HCT116 (cell line): ENCODE results near the gene BTC. TPM values are rescaled to one million over a fixed set of nuclear protein-coding genes. Genes with fewer than 3 reads are reported as not detected.

Experiments
- ATAC-seq: fragments of 200-7000 bp; cut with Tn5 transposase; 2 replicates; pipeline ENCODE4 v1.9.1; 2020; ENCODE audit warnings: mild to moderate bottlenecking, moderate library complexity
- BruUV-seq: library from RNA; stranded (reverse); fragments of 400-500 nt; replicated peaks from 2 replicates; lab custom pipeline; 2021; lab: Mats Ljungman, UMichigan
- CTCF ChIA-PET: fragments of 300-600 bp; sonication (Branson Sonifier 250); formaldehyde crosslinking; loops from one replicate; lab custom pipeline; 2021; ENCODE audit warnings: antibody characterized with exemption; lab: Charles Lee
- POLR2A ChIA-PET: fragments of 300-600, 350-600 bp; sonication (Branson Sonifier 250); formaldehyde crosslinking; loops from one replicate; lab custom pipeline; 2021; ENCODE audit warnings: antibody characterized with exemption; lab: Charles Lee
- RAD21 ChIA-PET, 2 experiments: fragments of 300-600 bp; sonication (Branson Sonifier 250); formaldehyde crosslinking; loops; one replicate each; lab custom pipeline; 2023; ENCODE audit warnings: low total read pairs in 2 of 2; ENCODE audit not compliant: uncharacterized antibody in 2 of 2, unreplicated experiment in 2 of 2, low non-redundant PET in 1 of 2; lab: Charles Lee
- DNase-seq: peaks from one replicate; pipeline ENCODE4 v3.0.0-alpha.2; 2010; ENCODE audit warnings: low read depth, low spot score
- H2AFZ ChIP-seq: fragments of 200-600 bp; shearing (Covaris generic), sonication (generic); 2 replicates; pipeline ENCODE4 v1.6.1; 2017; ENCODE audit warnings: low read depth, mixed run types, mixed read lengths, antibody characterized with exemption, low read length; ENCODE audit not compliant: poor library complexity, severe bottlenecking
- H3K27ac ChIP-seq: 2 replicates; pipeline ENCODE4 v1.5.1; 2012; ENCODE audit warnings: low read depth, low read length
- H3K27me3 ChIP-seq: fragments of 200-600 bp; sonication (generic); 2 replicates; pipeline ENCODE4 v1.6.1; 2016; ENCODE audit warnings: mixed run types, low read length, mixed read lengths; ENCODE audit not compliant: insufficient read depth
- H3K36me3 ChIP-seq, 2 experiments: fragments of 200-500 bp in 1 of 2; fragments of 200-600 bp in 1 of 2; sonication (Bioruptor generic) in 1 of 2; sonication (generic) in 1 of 2; 2 replicates each; pipeline versions ENCODE4 v1.5.1 to v1.6.1; 2014 to 2016; ENCODE audit warnings: low read length in 2 of 2, inconsistent platforms in 1 of 2, mixed read lengths in 1 of 2, mixed run types in 1 of 2; ENCODE audit not compliant: insufficient read depth in 2 of 2, control insufficient read depth in 1 of 2
- H3K4me1 ChIP-seq, 2 experiments: fragments of 200-600 bp in 1 of 2; sonication (generic) in 1 of 2; 2 replicates each; pipeline versions ENCODE4 v1.5.1 to v1.6.1; 2012 to 2017; ENCODE audit warnings: low read length in 2 of 2, inconsistent platforms in 1 of 2, mild to moderate bottlenecking in 1 of 2, mixed read lengths in 1 of 2, mixed run types in 1 of 2, moderate library complexity in 1 of 2; ENCODE audit not compliant: insufficient read depth in 2 of 2, control insufficient read depth in 1 of 2
- H3K4me2 ChIP-seq: fragments of 200-600 bp; sonication (generic); 2 replicates; pipeline ENCODE4 v1.6.1; 2017; ENCODE audit warnings: mixed run types, low read length, mixed read lengths
- H3K4me3 ChIP-seq, 2 experiments: fragments of 200-600 bp in 1 of 2; sonication (generic) in 1 of 2; replicated peaks in 1 of 2; 2 replicates each; pipeline ENCODE4 v1.5.1; 2011 to 2016; ENCODE audit warnings: low read length in 2 of 2, control low read depth in 1 of 2, low read depth in 1 of 2, mild to moderate bottlenecking in 1 of 2, mixed read lengths in 1 of 2, mixed run types in 1 of 2
- H3K79me2 ChIP-seq: fragments of 200-600 bp; sonication (generic); 2 replicates; pipeline ENCODE4 v1.6.1; 2017; ENCODE audit warnings: mild to moderate bottlenecking, mixed run types, low read length, moderate library complexity, mixed read lengths; ENCODE audit not compliant: insufficient read depth
- H3K9ac ChIP-seq: fragments of 200-600 bp; sonication (generic); 2 replicates; pipeline ENCODE4 v1.6.1; 2016; ENCODE audit warnings: low read length, mixed read lengths
- H3K9me2 ChIP-seq: fragments of 200-600 bp; sonication (generic), shearing (Covaris generic); 2 replicates; pipeline ENCODE4 v1.6.1; 2017; ENCODE audit warnings: mixed run types, mild to moderate bottlenecking, moderate library complexity; ENCODE audit not compliant: insufficient read depth
- H3K9me3 ChIP-seq, 2 experiments: fragments of 200-500 bp in 1 of 2; fragments of 200-600 bp in 1 of 2; sonication (Bioruptor generic) in 1 of 2; sonication (generic) in 1 of 2; 2 replicates each; pipeline ENCODE4 v1.6.1; 2014 to 2017; ENCODE audit warnings: low read length in 2 of 2, mixed read lengths in 2 of 2, inconsistent platforms in 1 of 2, low read depth in 1 of 2, mild to moderate bottlenecking in 1 of 2, mixed run types in 1 of 2, moderate library complexity in 1 of 2; ENCODE audit not compliant: control insufficient read depth in 1 of 2, insufficient read depth in 1 of 2
- H4K20me1 ChIP-seq: fragments of 200-600 bp; sonication (generic), shearing (Covaris generic); 2 replicates; pipeline ENCODE4 v1.6.1; 2017; ENCODE audit warnings: mixed run types, mild to moderate bottlenecking, moderate library complexity; ENCODE audit not compliant: insufficient read depth
- ATF3 ChIP-seq: IDR thresholded peaks from 2 replicates; pipeline ENCODE4 v1.6.1; 2012
- CBX3 ChIP-seq: IDR thresholded peaks from 2 replicates; pipeline ENCODE4 v1.6.1; 2012; ENCODE audit warnings: low read depth
- CEBPB ChIP-seq: IDR thresholded peaks from 2 replicates; pipeline ENCODE4 v1.6.1; 2012; ENCODE audit warnings: low read depth
- CTCF ChIP-seq, 3 experiments: fragments of 200-600 bp in 1 of 3; sonication (generic) in 1 of 3; IDR thresholded peaks in 2 of 3; conservative IDR thresholded peaks in 1 of 3; 2 replicates each; pipeline ENCODE4 v1.5.1; 2012 to 2017; ENCODE audit warnings: low read depth in 2 of 3, low read length in 2 of 3, antibody characterized with exemption in 1 of 3, borderline replicate concordance in 1 of 3, control low read depth in 1 of 3, mild to moderate bottlenecking in 1 of 3, mixed read lengths in 1 of 3, mixed run types in 1 of 3, moderate library complexity in 1 of 3; ENCODE audit not compliant: insufficient read depth in 1 of 3
- EGR1 ChIP-seq: IDR thresholded peaks from 2 replicates; pipeline ENCODE4 v1.6.1; 2012; ENCODE audit warnings: low read depth
- ELF1 ChIP-seq: IDR thresholded peaks from 2 replicates; pipeline ENCODE4 v1.6.1; 2012; ENCODE audit warnings: low read depth, borderline replicate concordance
- EZH2 ChIP-seq: fragments of 200-600 bp; sonication (generic); IDR thresholded peaks from 2 replicates; pipeline ENCODE4 v1.6.1; 2017; ENCODE audit warnings: antibody characterized with exemption, mixed run types
- EZH2phosphoT487 ChIP-seq: fragments of 200-600 bp; IDR thresholded peaks from 2 replicates; pipeline ENCODE4 v1.6.1; 2018; ENCODE audit warnings: antibody characterized with exemption, borderline replicate concordance
- FOSL1 ChIP-seq: IDR thresholded peaks from 2 replicates; pipeline ENCODE4 v1.6.1; 2012; ENCODE audit warnings: low read depth
- JUND ChIP-seq: IDR thresholded peaks from 2 replicates; pipeline ENCODE4 v1.6.1; 2012
- POLR2AphosphoS5 ChIP-seq: IDR thresholded peaks from 2 replicates; pipeline ENCODE4 v1.6.1; 2011; ENCODE audit warnings: mild to moderate bottlenecking, low read depth, low read length, moderate library complexity
- RAD21 ChIP-seq: IDR thresholded peaks from 2 replicates; pipeline ENCODE4 v1.6.1; 2012; ENCODE audit warnings: low read depth, mild to moderate bottlenecking
- REST ChIP-seq: IDR thresholded peaks from 2 replicates; pipeline ENCODE4 v1.6.1; 2012; ENCODE audit warnings: low read depth
- SIN3A ChIP-seq: IDR thresholded peaks from 2 replicates; pipeline ENCODE4 v1.6.1; 2012; ENCODE audit warnings: low read depth
- SP1 ChIP-seq: IDR thresholded peaks from 2 replicates; pipeline ENCODE4 v1.6.1; 2012; ENCODE audit warnings: low read depth
- TCF7L2 ChIP-seq: IDR thresholded peaks from 2 replicates; pipeline ENCODE4 v1.7.0; 2011; ENCODE audit warnings: borderline replicate concordance, inconsistent platforms; ENCODE audit not compliant: insufficient read depth, insufficient read length; ENCODE audit errors: extremely low read depth
- ZNF274 ChIP-seq: fragments of 200-500 bp; sonication (Bioruptor generic); IDR thresholded peaks from 2 replicates; pipeline ENCODE4 v1.6.1; 2014; ENCODE audit warnings: mild to moderate bottlenecking, low read depth, low read length, inconsistent platforms
- intact Hi-C: fragments of 100-400 bp; cut with micrococcal nuclease; formaldehyde crosslinking; loops from 2 replicates; pipeline ENCODE4 v1.10.0; 2022
- total RNA-seq: library from RNA; stranded (reverse); gene quantifications from one replicate; pipeline ENCODE4 v1.2.1, GENCODE V29; 2021; ENCODE audit not compliant: unreplicated experiment
- TF ChIP-seq, protein P1 (sequence below): IDR thresholded peaks from 2 replicates; pipeline ENCODE4 v1.6.1; 2012

The BTC gene
- total RNA-seq, 1 experiment from 2014 or later, result 4.5 TPM

- Histone ChIP-seq H3K4me1 (peaks cover 0 to 7% of the 10 kb centered on the region in 2 experiments; a peak in 2 of 4 replicates), H4K20me1 (no peaks in the 10 kb centered on the region), H3K27ac (no peak overlapping the region), H3K4me3 (no peak overlapping the region), H2AFZ (peak overlapping the region; percentile 13), H3K27me3 (no peaks in the 10 kb centered on the region), H3K9me2 (no peaks in the 10 kb centered on the region), H3K79me2 (no peaks in the 10 kb centered on the region), H3K36me3 (no peaks in the 10 kb centered on the region), H3K9ac (no peak overlapping the region), H3K4me2 (no peak overlapping the region), H3K9me3 (no peaks in the 10 kb centered on the region)
- DNase-seq (peak; percentile 62), ATAC-seq (peak; percentile 98)
- intact Hi-C loops, result no loop called here
- RAD21 ChIA-PET, result no interaction called here
- TF ChIP-seq FOSL1, result peak; percentile 16; the same call in 1 of the 2 replicates
- TF ChIP-seq TCF7L2, result no peak
- TF ChIP-seq SP1, result no peak
- peak; percentile 57 for TF ChIP-seq RAD21
- TF ChIP-seq ELF1, result no peak
- TF ChIP-seq ATF3, result no peak
- no peak for TF ChIP-seq JUND
- TF ChIP-seq CEBPB, result no peak
- TF ChIP-seq EGR1, result no peak
- TF ChIP-seq, protein P1, sequence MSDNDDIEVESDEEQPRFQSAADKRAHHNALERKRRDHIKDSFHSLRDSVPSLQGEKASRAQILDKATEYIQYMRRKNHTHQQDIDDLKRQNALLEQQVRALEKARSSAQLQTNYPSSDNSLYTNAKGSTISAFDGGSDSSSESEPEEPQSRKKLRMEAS, result no peak
- TF ChIP-seq POLR2AphosphoS5, result no peak
- no peak for TF ChIP-seq EZH2phosphoT487
- TF ChIP-seq CTCF (IDR thresholded peaks at IDR 0.05 in 2 of 3, conservative IDR thresholded peaks at IDR 0.05 in 1 of 3; ENCODE audit: borderline replicate concordance in 1 of 3, insufficient read depth in 1 of 3, low read depth in 2 of 3, low read length in 2 of 3), result peak; percentile 11 to 43 (median 11); a peak in 2 of 6 replicates
- TF ChIP-seq EZH2, result no peak
- TF ChIP-seq ZNF274, result no peak
- TF ChIP-seq CBX3, result peak; percentile 49; the same call in 1 of the 2 replicates
- TF ChIP-seq REST, result no peak
- TF ChIP-seq SIN3A, result no peak
- POLR2A ChIA-PET, result no interaction called here
- CTCF ChIA-PET, result interaction anchor here (1.7 to 2.2 kb wide), 2 partner anchors 10 to 130 kb away, joined by 4 read pairs; no protein-coding TSS in a partner anchor
- BruUV-seq, result no TSS peak
These were observed 11.3 kb upstream of the BTC start for GRCh38 chr4:74805601-74806000.
